Measurements from ENCODE around the gene STXBP1.

STXBP1 gene

GRCh38 chr9:127698386-127698785 lies 86.3 kb downstream of the STXBP1 start:
- TF ChIP-seq EZH2 (IDR thresholded peaks at IDR 0.05; ENCODE audit: borderline replicate concordance, low read depth, low read length, severe bottlenecking) = no peak
- TF ChIP-seq CTCF (IDR thresholded peaks at IDR 0.05; ENCODE audit: borderline replicate concordance, extremely low read depth, low read length, poor library complexity, severe bottlenecking) = no peak

GRCh38 chr9:127698985-127699670 lies 87.1 kb downstream of the STXBP1 start:
- H4K20me1 ChIP-seq (ENCODE audit: insufficient read depth, low read length) = no peaks in the 10 kb centered on the region
- H3K4me3 ChIP-seq (ENCODE audit: low read depth in 1 of 2, low read length in 2 of 2) = no peak overlapping the region
- H2AFZ ChIP-seq (ENCODE audit: low read depth, low read length) = no peak overlapping the region
- no peaks in the 10 kb centered on the region for H3K9me3 ChIP-seq (ENCODE audit: insufficient read depth, low read length, severe bottlenecking)
- H3K4me2 ChIP-seq (ENCODE audit: insufficient read depth, low read length) = no peak overlapping the region
- H3K4me1 ChIP-seq (ENCODE audit: insufficient read depth, low read length) = no peaks in the 10 kb centered on the region
- no peak for TF ChIP-seq EZH2 (IDR thresholded peaks at IDR 0.05; ENCODE audit: borderline replicate concordance, low read depth, low read length, severe bottlenecking)
- TF ChIP-seq CTCF (IDR thresholded peaks at IDR 0.05; ENCODE audit: borderline replicate concordance, extremely low read depth, low read length, poor library complexity, severe bottlenecking) = no peak
- no peak for DNase-seq
- no peaks in the 10 kb centered on the region for H3K36me3 ChIP-seq (ENCODE audit: insufficient read depth, low read length)
- no peak overlapping the region for H3K27ac ChIP-seq (ENCODE audit: low read length)
- H3K9ac ChIP-seq (ENCODE audit: low read depth, low read length) = no peak overlapping the region
- no peaks in the 10 kb centered on the region for H3K27me3 ChIP-seq (ENCODE audit: insufficient read depth, low read length, poor library complexity)
- no peaks in the 10 kb centered on the region for H3K79me2 ChIP-seq (ENCODE audit: insufficient read depth, low read length)
- no peak for ATAC-seq (ENCODE audit: insufficient read depth, low read depth)

More at GRCh38 chr9:127698386-127698785, 86.3 kb downstream of the STXBP1 start:
- H3K36me3 ChIP-seq (ENCODE audit: insufficient read depth, low read length) = no peaks in the 10 kb centered on the region
- no peak for ATAC-seq (ENCODE audit: insufficient read depth, low read depth)
- no peaks in the 10 kb centered on the region for H3K9me3 ChIP-seq (ENCODE audit: insufficient read depth, low read length, severe bottlenecking)
- no peak overlapping the region for H2AFZ ChIP-seq (ENCODE audit: low read depth, low read length)
- DNase-seq = no peak
- no peak overlapping the region for H3K9ac ChIP-seq (ENCODE audit: low read depth, low read length)
- H3K4me1 ChIP-seq (ENCODE audit: insufficient read depth, low read length) = no peaks in the 10 kb centered on the region
- no peak overlapping the region for H3K4me3 ChIP-seq (ENCODE audit: low read depth in 1 of 2, low read length in 2 of 2)
- no peak overlapping the region for H3K27ac ChIP-seq (ENCODE audit: low read length)
- H3K79me2 ChIP-seq (ENCODE audit: insufficient read depth, low read length) = no peaks in the 10 kb centered on the region
- H3K4me2 ChIP-seq (ENCODE audit: insufficient read depth, low read length) = no peak overlapping the region
- no peaks in the 10 kb centered on the region for H3K27me3 ChIP-seq (ENCODE audit: insufficient read depth, low read length, poor library complexity)
- H4K20me1 ChIP-seq (ENCODE audit: insufficient read depth, low read length) = no peaks in the 10 kb centered on the region

- H3K27me3 ChIP-seq (ENCODE audit: insufficient read depth, low read length, poor library complexity) = no peaks in the 10 kb centered on the region
- no peaks in the 10 kb centered on the region for H3K36me3 ChIP-seq (ENCODE audit: insufficient read depth, low read length)
- TF ChIP-seq EZH2 (IDR thresholded peaks at IDR 0.05; ENCODE audit: borderline replicate concordance, low read depth, low read length, severe bottlenecking) = no peak
- TF ChIP-seq CTCF (IDR thresholded peaks at IDR 0.05; ENCODE audit: borderline replicate concordance, extremely low read depth, low read length, poor library complexity, severe bottlenecking) = no peak
- no peaks in the 10 kb centered on the region for H3K9me3 ChIP-seq (ENCODE audit: insufficient read depth, low read length, severe bottlenecking)
- no peak overlapping the region for H3K4me2 ChIP-seq (ENCODE audit: insufficient read depth, low read length)
- no peak overlapping the region for H3K9ac ChIP-seq (ENCODE audit: low read depth, low read length)
- H3K79me2 ChIP-seq (ENCODE audit: insufficient read depth, low read length) = no peaks in the 10 kb centered on the region
- no peaks in the 10 kb centered on the region for H4K20me1 ChIP-seq (ENCODE audit: insufficient read depth, low read length)
- H3K27ac ChIP-seq (ENCODE audit: low read length) = no peak overlapping the region
- H2AFZ ChIP-seq (ENCODE audit: low read depth, low read length) = no peak overlapping the region
- DNase-seq (no peak), ATAC-seq (ENCODE audit: insufficient read depth, low read depth) (no peak)
- no peak overlapping the region for H3K4me3 ChIP-seq (ENCODE audit: low read depth in 1 of 2, low read length in 2 of 2)
- H3K4me1 ChIP-seq (ENCODE audit: insufficient read depth, low read length) = no peaks in the 10 kb centered on the region
Measured at GRCh38 chr9:127700140-127700539, 88.1 kb downstream of the STXBP1 start.

Data from DND-41 (cell line).